Fibroblast of lung (primary cell): ENCODE measurements around the gene JADE2. TPM values are rescaled to one million over a fixed set of nuclear protein-coding genes. Genes with fewer than 3 reads are reported as not detected.

Experiments used
- DNase-seq, 2 donors: peaks; one replicate each; pipeline versions ENCODE4 v3.0.0 to v3.0.0-alpha.2; 2010; ENCODE audit warnings: low read depth in 2 of 2
- H2AFZ ChIP-seq: 2 replicates; pipeline ENCODE4 v1.5.1; 2012; ENCODE audit warnings: low read length, control low read depth, inconsistent platforms
- H3K27ac ChIP-seq: 2 replicates; pipeline ENCODE4 v1.5.1; 2011; ENCODE audit warnings: low read length, control low read depth; ENCODE audit not compliant: insufficient read depth
- H3K27me3 ChIP-seq: 2 replicates; pipeline ENCODE4 v1.5.1; 2011; ENCODE audit warnings: mild to moderate bottlenecking, low read length; ENCODE audit not compliant: control insufficient read depth, insufficient read depth
- H3K36me3 ChIP-seq: 2 replicates; pipeline ENCODE4 v1.5.1; 2011; ENCODE audit warnings: low read length; ENCODE audit not compliant: control insufficient read depth, insufficient read depth
- H3K4me1 ChIP-seq: 2 replicates; pipeline ENCODE4 v1.5.1; 2011; ENCODE audit warnings: low read length; ENCODE audit not compliant: control insufficient read depth, insufficient read depth; ENCODE audit errors: extremely low read depth
- H3K4me2 ChIP-seq: 2 replicates; pipeline ENCODE4 v1.5.1; 2011; ENCODE audit warnings: low read length, control low read depth; ENCODE audit not compliant: insufficient read depth; ENCODE audit errors: extremely low read depth
- H3K4me3 ChIP-seq, 4 experiments: fragments of 200-600 bp in 1 of 4; sonication (generic) in 1 of 4; replicated peaks in 1 of 4; 2 replicates each; pipeline ENCODE4 v1.5.1; 2011 to 2016; ENCODE audit warnings: low read length in 4 of 4, low read depth in 3 of 4, mild to moderate bottlenecking in 3 of 4, control low read depth in 2 of 4, inconsistent platforms in 1 of 4, mixed read lengths in 1 of 4; ENCODE audit not compliant: insufficient read depth in 1 of 4; ENCODE audit errors: control extremely low read depth in 1 of 4
- H3K79me2 ChIP-seq: 2 replicates; pipeline ENCODE4 v1.5.1; 2012; ENCODE audit warnings: mild to moderate bottlenecking, low read length, inconsistent platforms; ENCODE audit not compliant: control insufficient read depth, insufficient read depth
- H3K9ac ChIP-seq: 2 replicates; pipeline ENCODE4 v1.5.1; 2011; ENCODE audit warnings: mild to moderate bottlenecking, low read length, control low read depth; ENCODE audit not compliant: insufficient read depth
- H3K9me3 ChIP-seq: 2 replicates; pipeline ENCODE4 v1.5.1; 2012; ENCODE audit warnings: low read depth, low read length; ENCODE audit not compliant: control insufficient read depth, insufficient read depth
- H4K20me1 ChIP-seq: 2 replicates; pipeline ENCODE4 v1.5.1; 2011; ENCODE audit warnings: low read length; ENCODE audit not compliant: control insufficient read depth, insufficient read depth; ENCODE audit errors: extremely low read depth
- CTCF ChIP-seq, 2 donors: IDR thresholded peaks in 1 of 2; conservative IDR thresholded peaks in 1 of 2; 1 replicate in 1 of 2; 2 replicates in 1 of 2; pipeline ENCODE4 v1.5.1; 2011 to 2012; ENCODE audit warnings: low read length in 2 of 2, control low read depth in 1 of 2, inconsistent platforms in 1 of 2, low read depth in 1 of 2, mild to moderate bottlenecking in 1 of 2
- EZH2 ChIP-seq: IDR thresholded peaks from 2 replicates; pipeline ENCODE4 v1.5.1; 2012; ENCODE audit warnings: low read length, control low read depth, mild to moderate bottlenecking; ENCODE audit errors: missing control alignments
- polyA plus RNA-seq, 2 donors: library from polyadenylated mRNA; depleted of rRNA in 1 of 2; stranded (reverse) in 1 of 2; unstranded in 1 of 2; fragments of >200 nt; gene quantifications; 2 replicates each; pipeline ENCODE4 v1.2.1, GENCODE V29; 2011 to 2012; ENCODE audit warnings: missing spikeins in 1 of 2
- total RNA-seq: library from RNA; depleted of rRNA; stranded (reverse); fragments of >200 nt; gene quantifications from 2 replicates; pipeline ENCODE4 v1.2.1, GENCODE V29; 2014

The JADE2 gene
- total and polyA plus RNA-seq, 2 donors (not counting 1 experiment from before 2014, with no cell fraction given): 10.0 to 45.9 TPM

GRCh38 chr5:134510970-134511795, 14.3 kb upstream of the JADE2 start:
- peak overlapping the region; percentile 25 for H3K4me2 ChIP-seq

GRCh38 chr5:134511796-134512660, 13.4 kb upstream of the JADE2 start:
- Histone ChIP-seq H3K4me2 (no peak overlapping the region), H3K27me3 (no peaks in the 10 kb centered on the region), H3K9ac (no peak overlapping the region), H4K20me1 (no peaks in the 10 kb centered on the region), H3K9me3 (no peaks in the 10 kb centered on the region), H3K79me2 (no peaks in the 10 kb centered on the region), H3K4me3 (no peak overlapping the region), H3K36me3 (no peaks in the 10 kb centered on the region), H3K4me1 (peaks cover 11% of the 10 kb centered on the region), H2AFZ (no peak overlapping the region), H3K27ac (no peak overlapping the region)
- peak; percentile 51 to 88 for DNase-seq
- TF ChIP-seq CTCF (conservative IDR thresholded peaks at IDR 0.05 in 1 of 2, IDR thresholded peaks at IDR 0.05 in 1 of 2; ENCODE audit: low read depth in 1 of 2, low read length in 2 of 2) (peak; percentile 1 to 8), EZH2 (no peak)

More at GRCh38 chr5:134510970-134511795, 14.3 kb upstream of the JADE2 start:
- TF ChIP-seq CTCF (conservative IDR thresholded peaks at IDR 0.05 in 1 of 2, IDR thresholded peaks at IDR 0.05 in 1 of 2; ENCODE audit: low read depth in 1 of 2, low read length in 2 of 2) (no peak), EZH2 (no peak)
- H3K9me3 ChIP-seq: no peaks in the 10 kb centered on the region
- peaks cover 13% of the 10 kb centered on the region for H3K4me1 ChIP-seq
- H3K4me3 ChIP-seq: no peak overlapping the region
- no peaks in the 10 kb centered on the region for H4K20me1 ChIP-seq
- H3K9ac ChIP-seq: no peak overlapping the region
- no peaks in the 10 kb centered on the region for H3K36me3 ChIP-seq
- no peaks in the 10 kb centered on the region for H3K27me3 ChIP-seq
- H3K27ac ChIP-seq: no peak overlapping the region
- no peaks in the 10 kb centered on the region for H3K79me2 ChIP-seq
- H2AFZ ChIP-seq: no peak overlapping the region
- DNase-seq: peak in 1 of 2 donors; percentile 83

GRCh38 chr5:134512661-134512999, 12.8 kb upstream of the JADE2 start:
- Histone ChIP-seq H3K27me3 (no peaks in the 10 kb centered on the region), H3K79me2 (no peaks in the 10 kb centered on the region), H2AFZ (no peak overlapping the region), H4K20me1 (no peaks in the 10 kb centered on the region), H3K4me2 (no peak overlapping the region), H3K4me3 (no peak overlapping the region), H3K4me1 (peaks cover 11% of the 10 kb centered on the region), H3K36me3 (no peaks in the 10 kb centered on the region), H3K27ac (no peak overlapping the region), H3K9ac (no peak overlapping the region), H3K9me3 (no peaks in the 10 kb centered on the region)
- DNase-seq: no peak
- TF ChIP-seq CTCF (conservative IDR thresholded peaks at IDR 0.05 in 1 of 2, IDR thresholded peaks at IDR 0.05 in 1 of 2; ENCODE audit: low read depth in 1 of 2, low read length in 2 of 2) (no peak), EZH2 (no peak)
